Activated CD8-positive, alpha-beta T cell treated with anti-CD3 and anti-CD28 coated beads for 36 hours (primary cell): ENCODE measurements around the gene TRMT2A. TPM values are rescaled to one million over a fixed set of nuclear protein-coding genes. Genes with fewer than 3 reads are reported as not detected.

ENCODE experiments used
- ATAC-seq: fragments of 200-7000 bp; cut with Tn5 transposase; one replicate; pipeline ENCODE4 v1.10.0; 2021; ENCODE audit warnings: mild to moderate bottlenecking, moderate library complexity
- CTCF ChIA-PET: fragments of 350-600 bp; sonication (Branson Sonifier 250); formaldehyde crosslinking; loops from one replicate; lab custom pipeline; 2021; ENCODE audit warnings: antibody characterized with exemption; lab: Charles Lee
- POLR2A ChIA-PET: fragments of 350-600 bp; sonication (Branson Sonifier 250); formaldehyde crosslinking; loops from one replicate; lab custom pipeline; 2021; ENCODE audit warnings: antibody characterized with exemption; lab: Charles Lee
- DNase-seq: peaks from one replicate; pipeline ENCODE4 v3.0.0-alpha.2; 2020
- H3K27ac Mint-ChIP-seq: one replicate; pipeline ENCODE4 v1.8.0; 2021; ENCODE audit warnings: mild to moderate bottlenecking, mixed read lengths
- H3K27me3 Mint-ChIP-seq: one replicate; pipeline ENCODE4 v1.8.0; 2021; ENCODE audit warnings: mixed read lengths
- H3K36me3 Mint-ChIP-seq: one replicate; pipeline ENCODE4 v1.8.0; 2021; ENCODE audit warnings: low read depth, mixed read lengths
- H3K4me1 Mint-ChIP-seq: one replicate; pipeline ENCODE4 v1.8.0; 2021; ENCODE audit warnings: low read depth, mixed read lengths
- H3K4me3 Mint-ChIP-seq: one replicate; pipeline ENCODE4 v1.8.0; 2021; ENCODE audit warnings: mild to moderate bottlenecking, moderate library complexity, mixed read lengths
- H3K9me3 Mint-ChIP-seq: one replicate; pipeline ENCODE4 v1.8.0; 2021; ENCODE audit warnings: mixed read lengths
- CTCF ChIP-seq: fragments of 200-600 bp; IDR thresholded peaks from one replicate; pipeline ENCODE4 v1.8.0; 2022; ENCODE audit warnings: antibody characterized with exemption, mild to moderate bottlenecking
- intact Hi-C: fragments of 100-400 bp; cut with micrococcal nuclease; formaldehyde crosslinking; loops from one replicate; pipeline ENCODE4 v1.10.0; 2022
- total RNA-seq, 2 experiments: library from RNA; stranded (reverse); gene quantifications; one replicate each; pipeline ENCODE4 v1.2.3, GENCODE V29; 2021

The TRMT2A gene
- total RNA-seq, 2 experiments from 2014 or later: 101 to 105 TPM

GRCh38 chr22:20139391-20140106 is 22.5 kb upstream of the TRMT2A start:
- intact Hi-C loops: no loop called here
- ChIA-PET POLR2A (no interaction called here), CTCF (no interaction called here)
- H3K9me3 Mint-ChIP-seq: no peaks in the 10 kb centered on the region
- peaks cover 18% of the 10 kb centered on the region for H3K4me1 Mint-ChIP-seq
- no peak overlapping the region for H3K4me3 Mint-ChIP-seq
- DNase-seq (no peak), ATAC-seq (no peak)
- H3K27ac Mint-ChIP-seq: no peak overlapping the region
- peaks cover 3% of the 10 kb centered on the region for H3K36me3 Mint-ChIP-seq
- H3K27me3 Mint-ChIP-seq: no peaks in the 10 kb centered on the region
- no peak for TF ChIP-seq CTCF

- Mint-ChIP-seq H3K4me3 (no peak overlapping the region), H3K9me3 (no peaks in the 10 kb centered on the region), H3K27ac (no peak overlapping the region), H3K36me3 (peaks cover 3% of the 10 kb centered on the region), H3K4me1 (peaks cover 25% of the 10 kb centered on the region), H3K27me3 (no peaks in the 10 kb centered on the region)
- ChIA-PET POLR2A (no interaction called here), CTCF (no interaction called here)
- ATAC-seq: no peak
- intact Hi-C loops: no loop called here
- TF ChIP-seq CTCF: no peak
- no peak for DNase-seq
Observed at GRCh38 chr22:20138868-20139267, 21.8 kb upstream of the TRMT2A start.

- intact Hi-C loops: no loop called here
- Mint-ChIP-seq H3K36me3 (peaks cover 3% of the 10 kb centered on the region), H3K4me3 (no peak overlapping the region), H3K27me3 (no peaks in the 10 kb centered on the region), H3K27ac (no peak overlapping the region), H3K4me1 (peaks cover 29% of the 10 kb centered on the region), H3K9me3 (no peaks in the 10 kb centered on the region)
- DNase-seq: no peak
- ChIA-PET POLR2A (no interaction called here), CTCF (no interaction called here)
- ATAC-seq: no peak
- no peak for TF ChIP-seq CTCF
Observed at GRCh38 chr22:20138417-20138738, 21.4 kb upstream of the TRMT2A start.

GRCh38 chr22:20137671-20138416 is 20.8 kb upstream of the TRMT2A start:
- ChIA-PET CTCF (interaction anchor here (1.2 kb wide), 1 partner anchor 9 kb away, joined by 3 read pairs; no protein-coding TSS in a partner anchor), POLR2A (interaction anchor here (0.9 to 1.8 kb wide), 2 partner anchors 14 to 20 kb away, joined by 3 to 4 read pairs; no protein-coding TSS in a partner anchor)
- H3K9me3 Mint-ChIP-seq: no peaks in the 10 kb centered on the region
- ATAC-seq (no peak), DNase-seq (no peak)
- TF ChIP-seq CTCF: no peak
- intact Hi-C loops: no loop called here
- no peaks in the 10 kb centered on the region for H3K27me3 Mint-ChIP-seq
- no peak overlapping the region for H3K4me3 Mint-ChIP-seq
- H3K27ac Mint-ChIP-seq: no peak overlapping the region
- peaks cover 3% of the 10 kb centered on the region for H3K36me3 Mint-ChIP-seq
- peaks cover 34% of the 10 kb centered on the region for H3K4me1 Mint-ChIP-seq

- POLR2A ChIA-PET: interaction anchor here (0.9 to 1.8 kb wide), 2 partner anchors 13 to 19 kb away, joined by 3 to 4 read pairs; no protein-coding TSS in a partner anchor
- Mint-ChIP-seq H3K27me3 (no peaks in the 10 kb centered on the region), H3K4me1 (peaks cover 37% of the 10 kb centered on the region), H3K4me3 (no peak overlapping the region), H3K9me3 (no peaks in the 10 kb centered on the region), H3K27ac (no peak overlapping the region), H3K36me3 (peaks cover 3% of the 10 kb centered on the region)
- DNase-seq: no peak
- CTCF ChIA-PET: interaction anchor here (1.2 kb wide), 1 partner anchor 8 kb away, joined by 3 read pairs; no protein-coding TSS in a partner anchor
- no peak for ATAC-seq
- TF ChIP-seq CTCF: no peak
- intact Hi-C loops: no loop called here
Observed at GRCh38 chr22:20137113-20137512, 20.1 kb upstream of the TRMT2A start.
